Measurements from ENCODE around the gene ORAI3.

ORAI3 gene

GRCh38 chr16:31001507-31002249, 52.8 kb downstream of the ORAI3 start:
- TF ChIP-seq CTCF (IDR thresholded peaks at IDR 0.05; ENCODE audit: control insufficient read depth, insufficient read depth, low read depth, low read length, missing control alignments) = no peak
- no peak overlapping the region for H3K4me3 ChIP-seq (ENCODE audit: control insufficient read depth, low read depth, low read length)
- no peak for DNase-seq (ENCODE audit: low read depth)

GRCh38 chr16:31002250-31002700, 53.4 kb downstream of the ORAI3 start:
- no peak for TF ChIP-seq CTCF (IDR thresholded peaks at IDR 0.05; ENCODE audit: control insufficient read depth, insufficient read depth, low read depth, low read length, missing control alignments)
- no peak for DNase-seq (ENCODE audit: low read depth)
- no peak overlapping the region for H3K4me3 ChIP-seq (ENCODE audit: control insufficient read depth, low read depth, low read length)

- TF ChIP-seq CTCF (IDR thresholded peaks at IDR 0.05; ENCODE audit: control insufficient read depth, insufficient read depth, low read depth, low read length, missing control alignments) = no peak
- DNase-seq (ENCODE audit: low read depth) = no peak
- H3K4me3 ChIP-seq (ENCODE audit: control insufficient read depth, low read depth, low read length) = no peak overlapping the region
Measured at GRCh38 chr16:31002862-31003341, 54.0 kb downstream of the ORAI3 start.

- DNase-seq (ENCODE audit: low read depth) = no peak
- TF ChIP-seq CTCF (IDR thresholded peaks at IDR 0.05; ENCODE audit: control insufficient read depth, insufficient read depth, low read depth, low read length, missing control alignments) = no peak
- H3K4me3 ChIP-seq (ENCODE audit: control insufficient read depth, low read depth, low read length) = no peak overlapping the region
Measured at GRCh38 chr16:31003744-31004143, 54.9 kb downstream of the ORAI3 start.

Measured in AG09309 (cell line).